ENCODE results near the gene TSPEAR. TPM values are rescaled to one million over a fixed set of nuclear protein-coding genes. Genes with fewer than 3 reads are reported as not detected.

The TSPEAR gene
- total RNA-seq, 4 donors from 2014 or later, result 0.18 to 0.69 (median 0.51) TPM; not detected in 1

- Histone ChIP-seq H3K27me3 (peaks cover 0 to 4% of the 10 kb centered on the region in 2 donors), H3K27ac (no peak overlapping the region), H3K4me3 (no peak overlapping the region), H3K4me1 (no peaks in the 10 kb centered on the region), H3K36me3 (no peaks in the 10 kb centered on the region), H3K9me3 (no peaks in the 10 kb centered on the region)
- intact Hi-C loops (cut with DNase I; ENCODE audit: low total_unique reads), result no loop called here
- TF ChIP-seq POLR2A (IDR thresholded peaks at IDR 0.05) (no peak), CTCF (IDR thresholded peaks at IDR 0.05) (no peak)
- DNase-seq, result no peak
Measured at GRCh38 chr21:44448651-44449131, 262.7 kb downstream of the TSPEAR start.

Small RNAs within 50 kb of the gene (small RNA-seq; reads per million reads assigned to genes)
- not detected for gene KRTAP12-6P

Other genes starting within 250 kb of the TSPEAR start
- not detected for gene KRTAP10-1, start 171.4 kb downstream of the TSPEAR start, total RNA-seq
- gene KRTAP10-2, start 160.1 kb downstream of the TSPEAR start, total RNA-seq, result not detected
- gene KRTAP10-3, start 152.8 kb downstream of the TSPEAR start, total RNA-seq, result not detected
- gene KRTAP10-4, start 137.8 kb downstream of the TSPEAR start, total RNA-seq, result not detected
- gene KRTAP10-5, start 131.0 kb downstream of the TSPEAR start, total RNA-seq, result not detected
- not detected for gene KRTAP10-6, start 119.1 kb downstream of the TSPEAR start, total RNA-seq
- not detected for gene KRTAP10-7, start 111.0 kb downstream of the TSPEAR start, total RNA-seq
- not detected for gene KRTAP10-8, start 99.5 kb downstream of the TSPEAR start, total RNA-seq
- not detected for gene KRTAP10-9, start 84.5 kb downstream of the TSPEAR start, total RNA-seq
- gene KRTAP10-10, start 74.2 kb downstream of the TSPEAR start, total RNA-seq, result not detected
- not detected for gene KRTAP10-11, start 65.2 kb downstream of the TSPEAR start, total RNA-seq
- not detected for gene KRTAP12-4, start 56.9 kb downstream of the TSPEAR start, total RNA-seq
- gene KRTAP12-3, start 53.6 kb downstream of the TSPEAR start, total RNA-seq, result not detected
- gene KRTAP12-2, start 44.6 kb downstream of the TSPEAR start, total RNA-seq, result not detected
- 1 to 10 TPM in 1 of 4 donors, not detected in 3; 1.5 TPM for gene KRTAP12-1, start 29.4 kb downstream of the TSPEAR start, total RNA-seq
- gene KRTAP10-12, start 14.4 kb downstream of the TSPEAR start, total RNA-seq, result not detected
- 10 to 100 TPM; 38.4 to 75.1 (median 67.4) TPM for gene UBE2G2, start 90.2 kb upstream of the TSPEAR start, total RNA-seq
- 10 to 100 TPM; 62.6 to 88.4 (median 67.4) TPM for gene SUMO3, start 106.5 kb upstream of the TSPEAR start, total RNA-seq
- 100 to 1,000 TPM; 108 to 202 (median 146) TPM for gene PTTG1IP, start 162.1 kb upstream of the TSPEAR start, total RNA-seq
- gene ITGB2, start 209.3 kb upstream of the TSPEAR start, total RNA-seq, result 10 to 100 TPM; 20.2 to 46.8 (median 21.0) TPM
- 10 to 100 TPM in 2 of 4 donors, 1 to 10 TPM in 1, not detected in 1; 8.6 to 24.3 (median 10.5) TPM for gene SLX9, start 228.5 kb upstream of the TSPEAR start, total RNA-seq